ENCODE measurements around the gene LGALS3.

Gene LGALS3

GRCh38 chr14:55105991-55106390 lies 23.1 kb upstream of the LGALS3 start:
- Histone ChIP-seq H3K4me1 (ENCODE audit: control insufficient read depth, insufficient read depth, low read length) (peaks cover 15% of the 10 kb centered on the region), H3K9me3 (ENCODE audit: control insufficient read depth, insufficient read depth, low read depth, low read length) (no peaks in the 10 kb centered on the region), H3K4me3 (ENCODE audit: low read depth, low read length) (no peak overlapping the region), H3K36me3 (ENCODE audit: control insufficient read depth in 2 of 2, insufficient read depth in 1 of 2, low read length in 2 of 2) (no peaks in the 10 kb centered on the region), H3K27ac (ENCODE audit: extremely low read depth, low read depth, low read length) (no peak overlapping the region)
- ChIA-PET POLR2A (no interaction called here), CTCF (no interaction called here)
- TF ChIP-seq PRDM4 (tag by site-specific recombination; IDR thresholded peaks at IDR 0.05): no peak

- Histone ChIP-seq H3K36me3 (ENCODE audit: control insufficient read depth in 2 of 2, insufficient read depth in 1 of 2, low read length in 2 of 2) (no peaks in the 10 kb centered on the region), H3K4me1 (ENCODE audit: control insufficient read depth, insufficient read depth, low read length) (peaks cover 5% of the 10 kb centered on the region), H3K9me3 (ENCODE audit: control insufficient read depth, insufficient read depth, low read depth, low read length) (no peaks in the 10 kb centered on the region), H3K27ac (ENCODE audit: extremely low read depth, low read depth, low read length) (peak overlapping the region; percentile 66), H3K4me3 (ENCODE audit: low read depth, low read length) (no peak overlapping the region)
- ChIA-PET CTCF (no interaction called here), POLR2A (interaction anchor here (0.6 to 1.2 kb wide), 5 partner anchors 13 to 81 kb away, joined by 3 to 4 read pairs (median 3); partner anchors contain the start of genes LGALS3, SOCS4 and WDHD1)
- TF ChIP-seq ZNF777 (tag by site-specific recombination; IDR thresholded peaks at IDR 0.05; ENCODE audit: borderline replicate concordance) (0 out of 2 replicates have a peak, but pooled peaks have one; percentile 44), ZNF324 (tag by site-specific recombination; IDR thresholded peaks at IDR 0.05) (peak; percentile 45; the same call in 1 of the 2 replicates), TCF7L2 (IDR thresholded peaks at IDR 0.05; ENCODE audit: borderline replicate concordance, low read depth, low read length) (no peak), ZFHX2 (tag by site-specific recombination; conservative IDR thresholded peaks at IDR 0.05) (peak; percentile 98), ZBTB20 (tag by site-specific recombination; IDR thresholded peaks at IDR 0.05) (0 out of 2 replicates have a peak, but pooled peaks have one; percentile 30), ZNF558 (tag by site-specific recombination; IDR thresholded peaks at IDR 0.05) (no peak), ZXDB (tag by site-specific recombination; IDR thresholded peaks at IDR 0.05) (peak; percentile 30; the same call in 1 of the 2 replicates), ZNF585B (tag by site-specific recombination; IDR thresholded peaks at IDR 0.05) (no peak), ZBTB48 (tag by site-specific recombination; IDR thresholded peaks at IDR 0.05) (peak; percentile 88; the same call in 1 of the 2 replicates), ZNF501 (tag by site-specific recombination; IDR thresholded peaks at IDR 0.05) (peak; percentile 47; the same call in 1 of the 2 replicates), HIC1 (tag by site-specific recombination; IDR thresholded peaks at IDR 0.05) (peak; percentile 40), KLF8 (tag by site-specific recombination; IDR thresholded peaks at IDR 0.05) (peak; percentile 37; the same call in 1 of the 2 replicates), SP3 (tag by site-specific recombination; IDR thresholded peaks at IDR 0.05) (peak; percentile 49), ZNF366 (tag by site-specific recombination; conservative IDR thresholded peaks at IDR 0.05) (peak; percentile 62), ZNF175 (tag by site-specific recombination; IDR thresholded peaks at IDR 0.05) (no peak), ZFP69B (tag by site-specific recombination; IDR thresholded peaks at IDR 0.05) (peak; percentile 34; the same call in 1 of the 2 replicates), ZNF639 (tag by site-specific recombination; IDR thresholded peaks at IDR 0.05) (0 out of 2 replicates have a peak, but pooled peaks have one; percentile 19), ZIC2 (tag by site-specific recombination; IDR thresholded peaks at IDR 0.05) (peak; percentile 78), BCL11A (tag by site-specific recombination; IDR thresholded peaks at IDR 0.05; ENCODE audit: low read depth) (0 out of 2 replicates have a peak, but pooled peaks have one; percentile 32), ZNF654 (tag by site-specific recombination; IDR thresholded peaks at IDR 0.05; ENCODE audit: low read depth) (no peak), TRIM28 (IDR thresholded peaks at IDR 0.05; ENCODE audit: borderline replicate concordance, low read length) (peak; percentile 37; the same call in 1 of the 2 replicates), ZNF600 (tag by site-specific recombination; IDR thresholded peaks at IDR 0.05) (peak; percentile 71; the same call in 1 of the 2 replicates), ZNF10 (tag by site-specific recombination; IDR thresholded peaks at IDR 0.05) (peak; percentile 65; the same call in 1 of the 2 replicates), YY2 (tag by site-specific recombination; IDR thresholded peaks at IDR 0.05) (no peak)
These were observed 21.1 kb upstream of the LGALS3 start for GRCh38 chr14:55107766-55108554.

All from HEK293 (cell line).